Kidney (tissue), 14 donors: ENCODE results near the gene ZCCHC2. TPM values are rescaled to one million over a fixed set of nuclear protein-coding genes. Genes with fewer than 3 reads are reported as not detected.

Source experiments
- DNase-seq, 5 donors: peaks; one replicate each; pipeline ENCODE4 v3.0.0-alpha.2; 2013 to 2020
- FAIRE-seq: peaks from 2 replicates; lab custom pipeline; 2012; peaks lifted over from hg19 to GRCh38; lab: Jason Lieb, UNC
- H3K27ac ChIP-seq, 2 donors: one replicate each; pipeline ENCODE4 v1.7.0; 2013; ENCODE audit warnings: low read depth in 2 of 2, low read length in 2 of 2, inconsistent platforms in 1 of 2
- H3K27me3 ChIP-seq: one replicate; pipeline ENCODE4 v1.7.1; 2013; ENCODE audit warnings: low read length, inconsistent platforms; ENCODE audit not compliant: control insufficient read depth, insufficient read depth
- H3K36me3 ChIP-seq, 3 donors: one replicate each; pipeline versions ENCODE4 v1.7.0 to v1.7.1; 2013; ENCODE audit warnings: low read length in 3 of 3, control low read depth in 1 of 3, inconsistent platforms in 1 of 3; ENCODE audit not compliant: insufficient read depth in 3 of 3, control insufficient read depth in 2 of 3
- H3K4me1 ChIP-seq, 3 donors: one replicate each; pipeline versions ENCODE4 v1.7.0 to v1.7.1; 2013; ENCODE audit warnings: low read length in 3 of 3, inconsistent platforms in 1 of 3, low read depth in 1 of 3; ENCODE audit not compliant: control insufficient read depth in 2 of 3, insufficient read depth in 2 of 3
- H3K4me3 ChIP-seq, 3 donors: one replicate each; pipeline versions ENCODE4 v1.7.0 to v1.8.1; 2013; ENCODE audit warnings: low read length in 3 of 3, control low read depth in 1 of 3, inconsistent platforms in 1 of 3
- H3K9ac ChIP-seq, 3 donors: one replicate each; pipeline versions ENCODE4 v1.7.0 to v1.7.1; 2013; ENCODE audit warnings: low read length in 3 of 3, control low read depth in 1 of 3, inconsistent platforms in 1 of 3
- H3K9me3 ChIP-seq, 3 donors: one replicate each; pipeline versions ENCODE4 v1.7.0 to v1.7.1; 2013; ENCODE audit warnings: low read length in 3 of 3, control low read depth in 1 of 3, inconsistent platforms in 1 of 3; ENCODE audit not compliant: control insufficient read depth in 2 of 3, insufficient read depth in 1 of 3
- CTCF ChIP-seq: IDR thresholded peaks from 3 replicates; pipeline ENCODE4 v1.5.1; 2012; ENCODE audit warnings: mild to moderate bottlenecking, moderate library complexity, borderline replicate concordance; ENCODE audit not compliant: insufficient read depth; ENCODE audit errors: extremely low read depth
- intact Hi-C: fragments of 100-400 bp; cut with DNase I; formaldehyde crosslinking; loops from one replicate; pipeline ENCODE4 v1.11.1; 2022
- polyA plus RNA-seq: library from polyadenylated mRNA; stranded (reverse); fragments of 350-450 nt; fragmentation: Illumina TruSeq; extraction: RNeasy Lipid Tissue Mini Kit (QIAGEN cat#74804); gene quantifications from one replicate; pipeline ENCODE4 v1.2.3, GENCODE V29; 2014; ENCODE audit warnings: low read depth, low replicate concordance; ENCODE audit not compliant: insufficient read depth
- total RNA-seq: library from RNA; stranded (reverse); fragmentation: NEBNext Ultra II Directional; extraction: Animal tissue kit (Norgen Biotek cat#: 25700); gene quantifications from one replicate; pipeline ENCODE4 v1.2.1, GENCODE V29; 2021
- donor health status: control.
- donor health status: control.
- donor health status: control.
- donor health status: control.
- donor health status: control.
- donor health status: DM: yes; HTN: yes; CAD: no.
- donor health status: Normal renal cell carcinoma (clear cell type).

The ZCCHC2 gene
- total and polyA plus RNA-seq, 2 donors from 2014 or later, result 5.5 to 22.1 TPM

- TF ChIP-seq CTCF, result no peak
- no peaks in the 10 kb centered on the region for H3K27me3 ChIP-seq
- H3K4me1 ChIP-seq, result peaks cover 0 to 5% (median 0%) of the 10 kb centered on the region in 3 donors
- no peak overlapping the region for H3K4me3 ChIP-seq
- no peak overlapping the region for H3K9ac ChIP-seq
- no peak for DNase-seq
- no peak overlapping the region for H3K27ac ChIP-seq
- no peak for FAIRE-seq
- H3K36me3 ChIP-seq, result no peaks in the 10 kb centered on the region
- intact Hi-C loops, result no loop called here
- peaks cover 0 to 1% (median 0%) of the 10 kb centered on the region in 3 donors for H3K9me3 ChIP-seq
These were observed 64.9 kb downstream of the ZCCHC2 start for GRCh38 chr18:62587689-62588088.

GRCh38 chr18:62588217-62588616 lies 65.4 kb downstream of the ZCCHC2 start:
- no peak overlapping the region for H3K9ac ChIP-seq
- TF ChIP-seq CTCF, result no peak
- intact Hi-C loops, result no loop called here
- peaks cover 0 to 4% (median 0%) of the 10 kb centered on the region in 3 donors for H3K9me3 ChIP-seq
- H3K27me3 ChIP-seq, result no peaks in the 10 kb centered on the region
- no peaks in the 10 kb centered on the region for H3K36me3 ChIP-seq
- DNase-seq (no peak), FAIRE-seq (no peak)
- no peak overlapping the region for H3K27ac ChIP-seq
- no peak overlapping the region for H3K4me3 ChIP-seq
- peaks cover 0 to 5% (median 0%) of the 10 kb centered on the region in 3 donors for H3K4me1 ChIP-seq

- no peak overlapping the region for H3K9ac ChIP-seq
- H3K27me3 ChIP-seq, result no peaks in the 10 kb centered on the region
- H3K9me3 ChIP-seq, result peaks cover 0 to 4% (median 0%) of the 10 kb centered on the region in 3 donors
- H3K4me3 ChIP-seq, result no peak overlapping the region
- no peak for TF ChIP-seq CTCF
- no peaks in the 10 kb centered on the region for H3K36me3 ChIP-seq
- peaks cover 0 to 5% (median 0%) of the 10 kb centered on the region in 3 donors for H3K4me1 ChIP-seq
- FAIRE-seq (no peak), DNase-seq (no peak)
- H3K27ac ChIP-seq, result no peak overlapping the region
- intact Hi-C loops, result loop anchor here (5.0 kb wide), 1 partner anchor 391 kb away; no protein-coding TSS in a partner anchor
These were observed 68.2 kb downstream of the ZCCHC2 start for GRCh38 chr18:62590799-62591590.
